GM12873 (cell line): Measurements from ENCODE around the gene KRTAP5-1.

Experiments used
- TF ChIP-seq, protein P1 (sequence below): IDR thresholded peaks from 2 replicates; pipeline ENCODE4 v1.5.1; 2012; ENCODE audit warnings: low read depth, mild to moderate bottlenecking, moderate library complexity, low read length, control low read depth; ENCODE audit not compliant: insufficient read depth; ENCODE audit errors: missing control alignments

KRTAP5-1 gene

GRCh38 chr11:1570001-1570453 is 15.1 kb downstream of the KRTAP5-1 start:
- TF ChIP-seq, protein P1, sequence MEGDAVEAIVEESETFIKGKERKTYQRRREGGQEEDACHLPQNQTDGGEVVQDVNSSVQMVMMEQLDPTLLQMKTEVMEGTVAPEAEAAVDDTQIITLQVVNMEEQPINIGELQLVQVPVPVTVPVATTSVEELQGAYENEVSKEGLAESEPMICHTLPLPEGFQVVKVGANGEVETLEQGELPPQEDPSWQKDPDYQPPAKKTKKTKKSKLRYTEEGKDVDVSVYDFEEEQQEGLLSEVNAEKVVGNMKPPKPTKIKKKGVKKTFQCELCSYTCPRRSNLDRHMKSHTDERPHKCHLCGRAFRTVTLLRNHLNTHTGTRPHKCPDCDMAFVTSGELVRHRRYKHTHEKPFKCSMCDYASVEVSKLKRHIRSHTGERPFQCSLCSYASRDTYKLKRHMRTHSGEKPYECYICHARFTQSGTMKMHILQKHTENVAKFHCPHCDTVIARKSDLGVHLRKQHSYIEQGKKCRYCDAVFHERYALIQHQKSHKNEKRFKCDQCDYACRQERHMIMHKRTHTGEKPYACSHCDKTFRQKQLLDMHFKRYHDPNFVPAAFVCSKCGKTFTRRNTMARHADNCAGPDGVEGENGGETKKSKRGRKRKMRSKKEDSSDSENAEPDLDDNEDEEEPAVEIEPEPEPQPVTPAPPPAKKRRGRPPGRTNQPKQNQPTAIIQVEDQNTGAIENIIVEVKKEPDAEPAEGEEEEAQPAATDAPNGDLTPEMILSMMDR, result no peak

GRCh38 chr11:1569251-1569780 is 15.8 kb downstream of the KRTAP5-1 start:
- TF ChIP-seq, protein P1, result no peak

DNA sequence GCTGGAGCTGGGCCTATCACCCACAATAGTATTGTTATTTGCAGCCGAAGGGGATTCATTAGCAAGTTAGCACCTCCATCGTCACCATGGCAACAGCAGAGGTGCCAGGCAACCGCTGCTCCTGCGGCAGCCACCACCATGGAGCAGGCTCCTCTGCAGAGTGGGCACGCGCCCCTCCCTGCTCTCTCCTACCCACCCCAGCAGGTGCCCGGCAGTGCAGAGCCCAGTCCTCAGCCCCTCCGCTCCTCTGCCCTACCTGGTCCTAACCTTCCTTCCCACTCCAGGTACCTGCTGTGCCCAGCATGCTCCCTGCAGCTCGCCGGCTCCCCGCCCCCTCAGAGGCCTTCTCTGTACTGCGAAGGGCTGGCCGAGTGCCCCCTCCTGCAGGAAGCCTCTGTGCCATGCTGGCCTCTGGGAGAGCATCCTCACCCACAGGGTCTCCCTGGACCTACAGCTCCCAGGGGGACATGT is 16.6 kb downstream of the KRTAP5-1 start:
- TF ChIP-seq, protein P1, result no peak

- TF ChIP-seq, protein P1, result no peak
These were observed 17.4 kb downstream of the KRTAP5-1 start for GRCh38 chr11:1567721-1568100.

DNA sequence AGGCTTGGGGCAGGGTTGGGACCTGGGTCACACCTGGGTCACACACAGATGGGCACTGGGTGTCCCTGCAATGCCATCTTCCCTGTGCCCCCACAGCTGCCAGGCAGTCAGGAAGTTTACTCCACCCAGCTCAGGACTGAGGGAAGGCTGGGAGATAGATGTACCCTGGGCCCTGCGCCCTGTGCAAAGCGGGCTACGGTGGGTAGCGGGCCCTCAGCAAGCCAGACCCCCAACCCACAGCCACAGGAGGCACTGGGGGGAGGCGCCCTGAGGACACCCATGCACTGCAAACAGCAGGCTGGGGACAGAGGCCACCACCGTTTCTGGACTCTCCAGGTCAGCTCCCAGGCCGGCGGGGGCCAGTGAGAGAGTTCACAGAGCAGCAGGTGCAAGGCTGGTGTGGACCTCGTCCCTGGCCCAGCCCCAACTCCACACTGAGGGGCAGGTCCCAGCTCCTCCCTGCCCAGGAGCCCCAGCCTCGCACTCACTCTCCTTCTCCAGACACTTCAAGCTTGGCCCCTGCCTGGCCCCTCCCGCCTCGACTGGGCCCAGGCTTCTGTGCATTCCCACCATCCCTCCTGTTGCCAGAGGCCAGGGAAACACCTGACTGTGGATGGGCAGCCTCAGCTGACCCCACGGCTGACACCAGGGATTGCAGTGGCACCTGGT is 17.9 kb downstream of the KRTAP5-1 start:
- TF ChIP-seq, protein P1, result no peak

DNA sequence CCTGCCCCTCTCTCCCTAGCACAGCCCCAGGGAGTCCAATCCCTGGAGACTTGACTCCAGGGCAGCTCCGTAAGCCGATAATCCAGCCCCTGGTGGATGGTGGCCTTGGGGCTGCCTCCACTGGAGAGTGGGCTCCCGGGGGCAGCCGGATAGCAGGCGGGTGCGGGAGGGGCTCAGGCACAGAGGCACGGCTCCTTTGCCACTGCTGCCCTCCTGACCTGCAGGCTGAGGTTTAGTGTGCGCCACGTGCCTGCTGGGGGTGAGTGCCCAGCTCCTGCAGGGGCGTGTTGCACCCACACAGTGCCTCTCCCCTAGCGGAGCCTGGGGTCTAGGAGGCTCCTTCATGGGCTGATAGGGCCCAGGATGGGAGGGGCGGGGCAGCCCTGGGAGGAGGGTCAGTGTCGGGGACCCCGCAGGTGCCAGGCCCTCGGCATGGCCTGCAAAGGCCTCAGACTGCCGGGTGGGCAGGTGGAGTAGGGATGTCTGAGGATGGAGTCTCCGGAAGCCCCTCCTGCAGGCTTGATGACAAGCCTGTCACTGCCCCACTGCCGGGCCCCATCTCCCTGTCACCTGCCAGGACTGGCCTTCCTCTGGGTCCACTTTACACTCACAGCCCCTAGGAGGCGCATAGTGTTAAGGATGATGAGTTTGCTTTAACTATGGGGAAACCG is 18.6 kb downstream of the KRTAP5-1 start:
- TF ChIP-seq, protein P1, result peak; percentile 18

- TF ChIP-seq, protein P1, result no peak
These were observed 19.2 kb downstream of the KRTAP5-1 start for GRCh38 chr11:1565904-1566247.
